Measurements from ENCODE around the gene GIPC1. TPM values are rescaled to one million over a fixed set of nuclear protein-coding genes. Genes with fewer than 3 reads are reported as not detected.
A peak's percentile ranks its signal among the peaks of the same experiment; 100 is the strongest.

The GIPC1 gene
- total RNA-seq, 1 experiment from 2014 or later = 103 TPM

GRCh38 chr19:14519860-14520407, 24.0 kb upstream of the GIPC1 start (continued):
- TF ChIP-seq YY1 (IDR thresholded peaks at IDR 0.05; ENCODE audit: extremely low read depth, insufficient replicate concordance, low read depth, low read length) = peak; percentile 10
- no peak; the same call in 1 of the 2 replicates for TF ChIP-seq RAD21 (IDR thresholded peaks at IDR 0.05; ENCODE audit: low read depth)
- TF ChIP-seq EZH2phosphoT487 (IDR thresholded peaks at IDR 0.05; ENCODE audit: borderline replicate concordance) = no peak

GRCh38 chr19:14519245-14519859, 23.4 kb upstream of the GIPC1 start:
- Histone ChIP-seq H3K36me3 (ENCODE audit: control insufficient read depth in 1 of 2, insufficient read depth in 2 of 2, low read length in 2 of 2) (peaks cover 4 to 29% of the 10 kb centered on the region in 2 experiments; a peak in 3 of 4 replicates), H3K9me2 (ENCODE audit: insufficient read depth) (no peaks in the 10 kb centered on the region), H3K9ac (ENCODE audit: low read length) (peak overlapping the region; percentile 66), H2AFZ (ENCODE audit: low read depth, low read length, poor library complexity, severe bottlenecking) (no peak overlapping the region), H3K9me3 (ENCODE audit: control insufficient read depth in 1 of 2, insufficient read depth in 1 of 2, low read depth in 1 of 2, low read length in 2 of 2) (no peaks in the 10 kb centered on the region), H3K4me3 (replicated peaks in 1 of 2; ENCODE audit: low read depth in 1 of 2, low read length in 2 of 2) (peak overlapping the region; percentile 51 to 60), H3K4me2 (ENCODE audit: low read length) (peak overlapping the region; percentile 87), H3K4me1 (ENCODE audit: control insufficient read depth in 1 of 2, insufficient read depth in 2 of 2, low read length in 2 of 2) (peaks cover 48 to 74% of the 10 kb centered on the region in 2 experiments), H3K27ac (ENCODE audit: low read depth, low read length) (peak overlapping the region; percentile 97), H4K20me1 (ENCODE audit: insufficient read depth) (peaks cover 33% of the 10 kb centered on the region; the same call in 1 of the 2 replicates), H3K27me3 (ENCODE audit: insufficient read depth, low read length) (no peaks in the 10 kb centered on the region), H3K79me2 (ENCODE audit: insufficient read depth, low read length) (peaks cover 38% of the 10 kb centered on the region)
- no TSS peak for BruUV-seq (replicated peaks)
- DNase-seq (ENCODE audit: low read depth, low spot score) = no peak
- ChIA-PET RAD21 (ENCODE audit: low non-redundant PET in 1 of 2, low total read pairs in 2 of 2, uncharacterized antibody in 2 of 2, unreplicated experiment in 2 of 2) (interaction anchor here in 1 of 2 experiments (0.5 kb wide), 1 partner anchor 53 kb away, joined by 5 read pairs; the partner anchor contains the start of gene NDUFB7), CTCF (interaction anchor here (1.2 kb wide), 1 partner anchor 14 kb away, joined by 3 read pairs; no protein-coding TSS in a partner anchor), POLR2A (interaction anchor here (0.6 to 4.7 kb wide), 9 partner anchors 8 to 382 kb away, joined by 3 to 112 read pairs (median 4); partner anchors contain the start of genes ASF1B and TECR)
- TF ChIP-seq EZH2 (IDR thresholded peaks at IDR 0.05) (no peak), CBX3 (IDR thresholded peaks at IDR 0.05; ENCODE audit: low read depth) (no peak), SP1 (IDR thresholded peaks at IDR 0.05; ENCODE audit: low read depth) (no peak), POLR2A (IDR thresholded peaks at IDR 0.05; ENCODE audit: borderline replicate concordance, extremely low read depth, insufficient read depth, insufficient read length) (no peak), POLR2AphosphoS5 (IDR thresholded peaks at IDR 0.05; ENCODE audit: low read depth, low read length) (no peak), SIN3A (IDR thresholded peaks at IDR 0.05; ENCODE audit: low read depth) (no peak), SRF (IDR thresholded peaks at IDR 0.05; ENCODE audit: low read depth) (no peak), ZFX (IDR thresholded peaks at IDR 0.05) (no peak), YY1 (IDR thresholded peaks at IDR 0.05; ENCODE audit: extremely low read depth, insufficient replicate concordance, low read depth, low read length) (no peak), JUND (IDR thresholded peaks at IDR 0.05) (no peak), FOSL1 (IDR thresholded peaks at IDR 0.05; ENCODE audit: low read depth) (no peak), RAD21 (IDR thresholded peaks at IDR 0.05; ENCODE audit: low read depth) (no peak)
- TF ChIP-seq, protein P1, sequence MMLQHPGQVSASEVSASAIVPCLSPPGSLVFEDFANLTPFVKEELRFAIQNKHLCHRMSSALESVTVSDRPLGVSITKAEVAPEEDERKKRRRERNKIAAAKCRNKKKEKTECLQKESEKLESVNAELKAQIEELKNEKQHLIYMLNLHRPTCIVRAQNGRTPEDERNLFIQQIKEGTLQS (IDR thresholded peaks at IDR 0.05) = no peak
- TF ChIP-seq, protein P2, sequence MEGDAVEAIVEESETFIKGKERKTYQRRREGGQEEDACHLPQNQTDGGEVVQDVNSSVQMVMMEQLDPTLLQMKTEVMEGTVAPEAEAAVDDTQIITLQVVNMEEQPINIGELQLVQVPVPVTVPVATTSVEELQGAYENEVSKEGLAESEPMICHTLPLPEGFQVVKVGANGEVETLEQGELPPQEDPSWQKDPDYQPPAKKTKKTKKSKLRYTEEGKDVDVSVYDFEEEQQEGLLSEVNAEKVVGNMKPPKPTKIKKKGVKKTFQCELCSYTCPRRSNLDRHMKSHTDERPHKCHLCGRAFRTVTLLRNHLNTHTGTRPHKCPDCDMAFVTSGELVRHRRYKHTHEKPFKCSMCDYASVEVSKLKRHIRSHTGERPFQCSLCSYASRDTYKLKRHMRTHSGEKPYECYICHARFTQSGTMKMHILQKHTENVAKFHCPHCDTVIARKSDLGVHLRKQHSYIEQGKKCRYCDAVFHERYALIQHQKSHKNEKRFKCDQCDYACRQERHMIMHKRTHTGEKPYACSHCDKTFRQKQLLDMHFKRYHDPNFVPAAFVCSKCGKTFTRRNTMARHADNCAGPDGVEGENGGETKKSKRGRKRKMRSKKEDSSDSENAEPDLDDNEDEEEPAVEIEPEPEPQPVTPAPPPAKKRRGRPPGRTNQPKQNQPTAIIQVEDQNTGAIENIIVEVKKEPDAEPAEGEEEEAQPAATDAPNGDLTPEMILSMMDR (IDR thresholded peaks at IDR 0.05 in 2 of 3, conservative IDR thresholded peaks at IDR 0.05 in 1 of 3; ENCODE audit: borderline replicate concordance in 1 of 3, insufficient read depth in 1 of 3, low read depth in 2 of 3, low read length in 2 of 3) = no peak
- TF ChIP-seq, protein P3, sequence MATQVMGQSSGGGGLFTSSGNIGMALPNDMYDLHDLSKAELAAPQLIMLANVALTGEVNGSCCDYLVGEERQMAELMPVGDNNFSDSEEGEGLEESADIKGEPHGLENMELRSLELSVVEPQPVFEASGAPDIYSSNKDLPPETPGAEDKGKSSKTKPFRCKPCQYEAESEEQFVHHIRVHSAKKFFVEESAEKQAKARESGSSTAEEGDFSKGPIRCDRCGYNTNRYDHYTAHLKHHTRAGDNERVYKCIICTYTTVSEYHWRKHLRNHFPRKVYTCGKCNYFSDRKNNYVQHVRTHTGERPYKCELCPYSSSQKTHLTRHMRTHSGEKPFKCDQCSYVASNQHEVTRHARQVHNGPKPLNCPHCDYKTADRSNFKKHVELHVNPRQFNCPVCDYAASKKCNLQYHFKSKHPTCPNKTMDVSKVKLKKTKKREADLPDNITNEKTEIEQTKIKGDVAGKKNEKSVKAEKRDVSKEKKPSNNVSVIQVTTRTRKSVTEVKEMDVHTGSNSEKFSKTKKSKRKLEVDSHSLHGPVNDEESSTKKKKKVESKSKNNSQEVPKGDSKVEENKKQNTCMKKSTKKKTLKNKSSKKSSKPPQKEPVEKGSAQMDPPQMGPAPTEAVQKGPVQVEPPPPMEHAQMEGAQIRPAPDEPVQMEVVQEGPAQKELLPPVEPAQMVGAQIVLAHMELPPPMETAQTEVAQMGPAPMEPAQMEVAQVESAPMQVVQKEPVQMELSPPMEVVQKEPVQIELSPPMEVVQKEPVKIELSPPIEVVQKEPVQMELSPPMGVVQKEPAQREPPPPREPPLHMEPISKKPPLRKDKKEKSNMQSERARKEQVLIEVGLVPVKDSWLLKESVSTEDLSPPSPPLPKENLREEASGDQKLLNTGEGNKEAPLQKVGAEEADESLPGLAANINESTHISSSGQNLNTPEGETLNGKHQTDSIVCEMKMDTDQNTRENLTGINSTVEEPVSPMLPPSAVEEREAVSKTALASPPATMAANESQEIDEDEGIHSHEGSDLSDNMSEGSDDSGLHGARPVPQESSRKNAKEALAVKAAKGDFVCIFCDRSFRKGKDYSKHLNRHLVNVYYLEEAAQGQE (IDR thresholded peaks at IDR 0.05; ENCODE audit: low read depth) = no peak
- intact Hi-C loops (cut with micrococcal nuclease) = no loop called here
- no peak for ATAC-seq

Measured in HCT116 (cell line).